Neuronal stem cell (in vitro differentiated cells): ENCODE results near the gene SLC2A6.

Experiments
- DNase-seq: peaks from one replicate; pipeline ENCODE4 v3.0.0-alpha.2; 2013; ENCODE audit warnings: low spot score
- H2AFZ ChIP-seq: one replicate; pipeline ENCODE4 v1.6.1; 2013; ENCODE audit warnings: mild to moderate bottlenecking, low read length, inconsistent platforms
- H2AK5ac ChIP-seq: 2 replicates; pipeline ENCODE4 v1.6.1; 2013; ENCODE audit warnings: low read depth, mild to moderate bottlenecking, inconsistent platforms, low read length, moderate library complexity, mixed read lengths
- H2BK120ac ChIP-seq: 2 replicates; pipeline ENCODE4 v1.6.1; 2013; ENCODE audit warnings: low read depth, mild to moderate bottlenecking, inconsistent platforms, low read length, moderate library complexity, mixed read lengths
- H2BK12ac ChIP-seq: one replicate; pipeline ENCODE4 v1.6.1; 2013; ENCODE audit warnings: low read length, inconsistent platforms
- H2BK15ac ChIP-seq: 2 replicates; pipeline ENCODE4 v1.6.1; 2013; ENCODE audit warnings: mild to moderate bottlenecking, low read length, inconsistent platforms, mixed read lengths
- H2BK5ac ChIP-seq: one replicate; pipeline ENCODE4 v1.6.1; 2013; ENCODE audit warnings: inconsistent platforms, mild to moderate bottlenecking, low read length, moderate library complexity
- H3K14ac ChIP-seq: one replicate; pipeline ENCODE4 v1.6.1; 2013; ENCODE audit warnings: low read length, inconsistent platforms
- H3K18ac ChIP-seq: 2 replicates; pipeline ENCODE4 v1.6.1; 2013; ENCODE audit warnings: low read length, inconsistent platforms
- H3K23ac ChIP-seq: 2 replicates; pipeline ENCODE4 v1.6.1; 2013; ENCODE audit warnings: low read depth, mild to moderate bottlenecking, mixed read lengths, low read length, inconsistent platforms; ENCODE audit not compliant: poor library complexity
- H3K27ac ChIP-seq: replicated peaks from 3 replicates; pipeline ENCODE4 v1.5.1; 2013; ENCODE audit warnings: low read length, inconsistent platforms
- H3K27me3 ChIP-seq, 3 experiments: 2 replicates each; pipeline ENCODE4 v1.6.1; 2013; ENCODE audit warnings: low read length in 3 of 3, mild to moderate bottlenecking in 2 of 3, inconsistent platforms in 1 of 3, low read depth in 1 of 3, mixed read lengths in 1 of 3, moderate library complexity in 1 of 3; ENCODE audit not compliant: control insufficient read depth in 3 of 3, insufficient read depth in 3 of 3
- H3K36me3 ChIP-seq, 2 donors: replicated peaks in 1 of 2; 2 replicates each; pipeline ENCODE4 v1.6.1; 2013; ENCODE audit warnings: low read length in 2 of 2; ENCODE audit not compliant: control insufficient read depth in 2 of 2, insufficient read depth in 2 of 2
- H3K4ac ChIP-seq: 2 replicates; pipeline ENCODE4 v1.6.1; 2013; ENCODE audit warnings: inconsistent platforms, mild to moderate bottlenecking, low read length, moderate library complexity
- H3K4me1 ChIP-seq, 2 donors: 1 replicate in 1 of 2; 2 replicates in 1 of 2; pipeline ENCODE4 v1.6.1; 2013; ENCODE audit warnings: low read length in 2 of 2, low read depth in 1 of 2; ENCODE audit not compliant: control insufficient read depth in 2 of 2, insufficient read depth in 1 of 2
- H3K4me2 ChIP-seq: one replicate; pipeline ENCODE4 v1.6.1; 2013; ENCODE audit warnings: mild to moderate bottlenecking, low read length, inconsistent platforms; ENCODE audit not compliant: insufficient read depth, poor library complexity, severe bottlenecking
- H3K4me3 ChIP-seq, 2 donors: 2 replicates each; pipeline ENCODE4 v1.5.1; 2013; ENCODE audit warnings: low read length in 2 of 2, mild to moderate bottlenecking in 2 of 2, inconsistent platforms in 1 of 2, moderate library complexity in 1 of 2
- H3K79me1 ChIP-seq: one replicate; pipeline ENCODE4 v1.6.1; 2013; ENCODE audit warnings: low read depth, mild to moderate bottlenecking, inconsistent platforms, low read length, moderate library complexity
- H3K9ac ChIP-seq: one replicate; pipeline ENCODE4 v1.6.1; 2013; ENCODE audit warnings: mild to moderate bottlenecking, low read depth, low read length, inconsistent platforms; ENCODE audit not compliant: poor library complexity
- H3K9me3 ChIP-seq, 2 donors: replicated peaks in 1 of 2; 2 replicates each; pipeline versions ENCODE3 to v1.6.1; 2013; ENCODE audit warnings: low read length in 2 of 2, mild to moderate bottlenecking in 2 of 2, inconsistent platforms in 1 of 2, low read depth in 1 of 2, mixed read lengths in 1 of 2, moderate library complexity in 1 of 2; ENCODE audit not compliant: control insufficient read depth in 2 of 2, insufficient read depth in 1 of 2
- H4K8ac ChIP-seq: one replicate; pipeline ENCODE4 v1.6.1; 2013; ENCODE audit warnings: low read depth, mild to moderate bottlenecking, inconsistent platforms, low read length, moderate library complexity
- H4K91ac ChIP-seq: one replicate; pipeline ENCODE4 v1.6.1; 2013; ENCODE audit warnings: low read length, low read depth, mild to moderate bottlenecking, inconsistent platforms; ENCODE audit not compliant: poor library complexity
- WGBS, 2 donors: extraction: QIAGEN DNeasy Blood & Tissue Kit; methylation state at CpG; one replicate each; pipeline ENCODE4 v1.1.7; 2013; ENCODE audit warnings: missing lambda C conversion rate in 2 of 2, mixed read lengths in 1 of 2; ENCODE audit not compliant: insufficient read length in 2 of 2, insufficient replicate concordance in 1 of 2; ENCODE audit errors: extremely low coverage in 2 of 2; 5-methylcytosine and 5-hydroxymethylcytosine counted together

Gene SLC2A6

DNA sequence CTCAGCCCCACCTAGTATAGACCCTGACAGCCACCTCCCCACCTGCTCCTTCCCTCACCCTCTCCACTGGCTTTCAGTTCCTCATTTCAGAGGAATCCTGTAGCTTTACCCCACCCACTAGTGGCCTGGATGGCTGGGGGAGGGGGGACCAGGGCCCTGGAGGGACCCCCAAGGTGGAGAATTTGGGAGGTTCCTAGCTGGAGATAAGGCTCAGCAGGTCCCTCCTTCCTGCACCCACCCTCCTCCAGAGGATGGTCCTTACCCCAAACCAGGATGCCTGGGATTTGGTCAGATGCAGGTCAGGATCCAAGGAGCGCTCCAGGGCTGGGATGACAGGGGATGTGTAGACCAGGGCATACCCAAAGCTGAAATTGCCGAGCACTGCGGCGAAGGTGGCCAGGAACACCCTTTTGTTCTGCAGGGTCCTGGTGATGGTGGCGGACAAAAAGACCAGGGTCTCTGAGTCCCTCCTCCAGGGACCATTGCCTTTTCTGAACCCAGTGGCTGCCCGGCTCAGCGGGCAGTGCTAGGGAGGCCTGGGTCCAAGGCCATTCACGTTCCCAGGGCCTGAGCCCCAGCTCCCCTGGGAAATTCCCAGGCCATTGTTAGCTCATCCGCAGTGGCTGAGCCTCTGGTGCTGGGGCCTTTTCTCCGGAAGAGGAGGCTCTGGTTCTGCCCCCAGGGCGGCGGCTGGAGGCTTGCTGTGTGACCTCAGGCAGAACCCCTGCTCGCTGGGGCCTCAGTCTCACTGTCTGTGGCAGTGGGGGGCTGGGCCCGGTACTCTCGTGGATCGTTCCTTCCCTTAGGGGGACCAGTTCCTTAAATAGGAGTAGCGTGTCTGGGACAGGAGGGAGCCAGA is 678 bp downstream of the SLC2A6 start:
- Histone ChIP-seq H2BK5ac (peak overlapping the region; percentile 90), H2BK15ac (peak overlapping the region; percentile 87), H3K4ac (peak overlapping the region; percentile 4), H4K8ac (no peak overlapping the region), H3K79me1 (peaks cover 2% of the 10 kb centered on the region), H3K9ac (peak overlapping the region; percentile 92), H2AFZ (peak overlapping the region; percentile 100), H3K4me2 (peak overlapping the region; percentile 94), H3K18ac (peak overlapping the region; percentile 38), H2BK12ac (peak overlapping the region; percentile 2), H3K9me3 (no peaks in the 10 kb centered on the region), H4K91ac (no peak overlapping the region), H3K27me3 (peaks cover 0 to 15% (median 7%) of the 10 kb centered on the region in 3 experiments), H2BK120ac (peak overlapping the region; percentile 47), H2AK5ac (peak overlapping the region; percentile 88), H3K27ac (no peak overlapping the region), H3K23ac (peak overlapping the region; percentile 73), H3K14ac (peak overlapping the region; percentile 97), H3K4me1 (peaks cover 10% of the 10 kb centered on the region in 2 donors), H3K4me3 (peak overlapping the region; percentile 71 to 84), H3K36me3 (peaks cover 8 to 36% of the 10 kb centered on the region in 2 donors)
- DNase-seq: peak; percentile 39
- no CpG with 5 or more reads among the region's 17 CpGs for WGBS, 2 donors

DNA sequence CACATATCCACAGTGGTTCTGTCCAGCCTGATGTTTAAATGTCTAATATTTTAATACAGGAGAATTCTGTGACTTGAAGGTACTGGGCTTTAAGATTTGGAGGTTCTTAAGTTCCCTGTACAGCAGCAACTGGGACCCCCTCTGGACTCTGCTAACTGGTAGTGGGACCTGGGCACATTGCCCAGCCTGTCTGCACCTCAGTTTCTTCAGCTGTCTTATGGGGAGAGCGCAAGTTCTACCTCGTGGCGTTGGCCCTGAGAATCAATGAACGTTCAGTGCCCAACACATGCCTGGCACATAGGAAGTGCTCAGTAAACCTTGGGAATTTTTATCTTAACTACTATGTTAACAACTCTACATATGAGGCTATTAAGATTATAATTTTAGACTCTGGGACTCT is 1.4 kb downstream of the SLC2A6 start:
- H3K27me3 ChIP-seq: peaks cover 0 to 11% (median 7%) of the 10 kb centered on the region in 3 experiments
- no CpG with 5 or more reads among the region's 4 CpGs for WGBS, 2 donors
- H2BK5ac ChIP-seq: peak overlapping the region; percentile 90
- H2BK120ac ChIP-seq: no peak overlapping the region
- no peak overlapping the region for H2AK5ac ChIP-seq
- peaks cover 8 to 42% of the 10 kb centered on the region in 2 donors for H3K36me3 ChIP-seq
- peak overlapping the region; percentile 87 for H2BK15ac ChIP-seq
- H3K14ac ChIP-seq: no peak overlapping the region
- H3K4ac ChIP-seq: no peak overlapping the region
- no peak overlapping the region for H3K9ac ChIP-seq
- no peak overlapping the region for H4K8ac ChIP-seq
- H3K27ac ChIP-seq: no peak overlapping the region
- H3K4me3 ChIP-seq: peak overlapping the region in 1 of 2 donors; percentile 71
- H3K79me1 ChIP-seq: peaks cover 2% of the 10 kb centered on the region
- no peak overlapping the region for H3K18ac ChIP-seq
- no peak overlapping the region for H2BK12ac ChIP-seq
- no peak overlapping the region for H2AFZ ChIP-seq
- H4K91ac ChIP-seq: no peak overlapping the region
- no peak overlapping the region for H3K23ac ChIP-seq
- peaks cover 10% of the 10 kb centered on the region in 2 donors for H3K4me1 ChIP-seq
- no peak overlapping the region for H3K4me2 ChIP-seq
- no peak for DNase-seq
- no peaks in the 10 kb centered on the region for H3K9me3 ChIP-seq

GRCh38 chr9:133476941-133477340 is 2.0 kb downstream of the SLC2A6 start:
- H3K4ac ChIP-seq: no peak overlapping the region
- H2BK5ac ChIP-seq: peak overlapping the region; percentile 3
- H3K27ac ChIP-seq: no peak overlapping the region
- H3K9ac ChIP-seq: peak overlapping the region; percentile 21
- no peak overlapping the region for H2BK12ac ChIP-seq
- H3K79me1 ChIP-seq: peaks cover 2% of the 10 kb centered on the region
- no peak overlapping the region for H2BK120ac ChIP-seq
- no peak overlapping the region for H4K91ac ChIP-seq
- H3K27me3 ChIP-seq: peaks cover 0 to 7% (median 7%) of the 10 kb centered on the region in 3 experiments
- no peak overlapping the region for H2BK15ac ChIP-seq
- H2AK5ac ChIP-seq: no peak overlapping the region
- H3K18ac ChIP-seq: no peak overlapping the region
- no peak overlapping the region for H4K8ac ChIP-seq
- H3K4me1 ChIP-seq: peaks cover 10% of the 10 kb centered on the region in 2 donors
- no peak overlapping the region for H3K4me3 ChIP-seq
- H3K14ac ChIP-seq: no peak overlapping the region
- no peak overlapping the region for H2AFZ ChIP-seq
- H3K23ac ChIP-seq: peak overlapping the region; percentile 55
- no peaks in the 10 kb centered on the region for H3K9me3 ChIP-seq
- H3K36me3 ChIP-seq: peaks cover 8 to 45% of the 10 kb centered on the region in 2 donors
- H3K4me2 ChIP-seq: no peak overlapping the region
- no CpG with 5 or more reads among the region's 21 CpGs for WGBS, 2 donors
- DNase-seq: no peak
